HL-60/S4 treated with retinoic acid at 250 ng/mL for 4 days and 3 days (cell line): ENCODE data around the gene EIF2A.
"Not testable (repeated sequence)": the region's sequence is repeated elsewhere in the genome, so short reads cannot be mapped to it uniquely, and the experiment has no call there.

ENCODE experiments used
- in situ Hi-C: fragments of 300-500 bp; cut with MboI; formaldehyde crosslinking; loops from 2 replicates; pipeline ENCODE4 v1.7.0; 2022; ENCODE audit warnings: low sequenced_read_pairs

EIF2A gene

DNA sequence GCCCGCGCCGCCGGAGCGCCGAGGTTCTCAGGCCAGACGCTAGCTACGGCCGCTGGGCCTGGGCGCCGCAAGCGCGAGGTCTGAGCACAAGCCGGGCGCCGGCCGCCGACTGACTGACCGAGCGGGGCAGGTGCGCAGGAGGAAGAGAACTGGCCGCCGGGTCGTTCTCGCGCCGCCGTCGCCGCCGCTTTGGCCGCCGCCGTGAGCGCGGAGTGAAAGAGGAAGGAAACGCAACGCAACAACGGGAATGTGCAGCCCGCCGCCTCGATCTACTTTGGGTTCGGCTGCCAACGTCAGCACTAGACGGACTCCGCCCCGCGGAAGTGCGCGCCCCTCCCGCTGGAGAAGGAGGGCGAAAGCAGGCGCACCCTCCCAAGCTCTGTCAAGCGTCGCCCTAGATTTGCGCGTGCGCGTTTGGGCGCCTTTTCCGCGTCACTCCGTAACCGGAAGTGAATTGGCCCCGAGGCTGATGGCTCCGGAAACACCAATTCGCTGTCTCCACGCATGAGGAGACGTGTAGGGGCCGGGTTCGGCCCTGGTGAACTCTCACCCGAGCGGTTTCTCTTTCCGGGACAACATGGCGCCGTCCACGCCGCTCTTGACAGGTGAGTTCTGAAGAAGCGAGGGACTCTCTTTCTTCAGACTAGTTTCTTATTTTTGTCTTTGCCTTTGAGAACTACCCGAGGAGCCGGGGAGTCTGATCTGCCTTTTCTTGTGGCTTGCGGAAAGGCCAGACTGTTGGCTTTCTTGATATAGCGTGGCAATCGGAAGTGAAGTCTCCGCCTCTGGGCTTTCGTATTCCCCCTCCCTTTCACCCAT is at the start of gene EIF2A, which contains the start of gene SERP1:
EIF2A (plus strand) TSS at position 562 of the 819 bp plus-strand sequence; CDS start at position 578, 16 bp downstream.
SERP1 (minus strand) TSS at position 271 of the 819 bp plus-strand sequence. CDS start 361 bp downstream, outside the sequence.
- in situ Hi-C loops = loop anchor here (25.0 kb wide), 2 partner anchors 316 to 616 kb away; no protein-coding TSS in a partner anchor

- in situ Hi-C loops = loop anchor here (25.0 kb wide), 1 partner anchor 261 kb away; no protein-coding TSS in a partner anchor
Observed at GRCh38 chr3:150497956-150498355, 48.6 kb upstream of the EIF2A start.

- in situ Hi-C loops = not testable (repeated sequence)
Observed at GRCh38 chr3:150500960-150501359, 45.6 kb upstream of the EIF2A start.

DNA sequence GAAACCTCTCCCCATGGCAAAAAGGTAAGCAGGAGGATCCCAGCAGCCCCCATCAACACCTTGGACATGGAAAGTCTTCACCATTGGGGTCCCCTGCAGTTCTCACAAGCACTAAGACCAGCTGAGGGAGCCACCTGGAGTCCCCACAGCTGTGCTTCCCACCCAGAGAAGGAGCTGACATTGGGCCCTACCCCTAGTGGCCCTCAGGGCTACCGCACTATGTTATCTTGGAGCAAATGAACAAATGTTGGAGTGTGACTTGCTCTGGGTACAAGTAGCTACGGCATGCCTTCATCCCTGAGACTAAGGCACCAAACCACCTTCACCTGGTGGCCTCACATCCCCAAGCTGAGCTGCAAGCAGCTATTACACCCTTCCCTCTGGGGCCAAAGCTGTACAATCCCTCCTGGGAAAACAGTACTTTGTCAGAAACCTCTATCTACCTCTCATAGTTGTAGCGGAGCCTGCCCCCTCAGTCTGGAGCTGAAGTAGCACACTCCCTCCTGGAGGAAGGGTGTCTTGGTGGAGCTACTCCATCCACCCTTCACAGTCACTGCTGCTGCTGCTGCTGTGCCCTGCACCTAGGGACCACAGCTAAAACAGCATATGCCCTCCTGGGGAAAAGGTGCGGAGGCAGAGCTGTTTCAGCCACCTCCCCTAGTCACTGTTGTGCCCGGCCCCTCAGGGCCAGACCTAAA is 43.0 kb upstream of the EIF2A start:
- in situ Hi-C loops = no loop called here

GRCh38 chr3:150504483-150504882 is 42.1 kb upstream of the EIF2A start:
- in situ Hi-C loops = no loop called here

DNA sequence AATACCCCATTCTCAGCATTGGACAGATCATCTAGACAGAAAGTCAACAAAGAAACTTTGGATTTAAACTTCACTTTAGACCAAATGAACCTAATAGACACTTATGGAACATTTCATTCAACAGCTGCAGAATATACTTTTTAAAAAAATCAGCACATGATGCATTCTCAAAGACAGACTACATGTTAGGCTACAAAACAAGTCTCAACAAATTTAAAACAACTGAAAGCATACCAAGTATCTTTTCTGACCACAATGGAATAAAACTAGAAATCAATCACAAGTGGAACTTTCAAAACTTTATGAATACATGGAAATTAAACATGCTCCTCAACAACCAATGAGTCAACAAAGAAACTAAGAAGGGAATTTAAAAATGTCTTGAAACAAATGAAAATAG is 38.2 kb upstream of the EIF2A start:
- in situ Hi-C loops = no loop called here

DNA sequence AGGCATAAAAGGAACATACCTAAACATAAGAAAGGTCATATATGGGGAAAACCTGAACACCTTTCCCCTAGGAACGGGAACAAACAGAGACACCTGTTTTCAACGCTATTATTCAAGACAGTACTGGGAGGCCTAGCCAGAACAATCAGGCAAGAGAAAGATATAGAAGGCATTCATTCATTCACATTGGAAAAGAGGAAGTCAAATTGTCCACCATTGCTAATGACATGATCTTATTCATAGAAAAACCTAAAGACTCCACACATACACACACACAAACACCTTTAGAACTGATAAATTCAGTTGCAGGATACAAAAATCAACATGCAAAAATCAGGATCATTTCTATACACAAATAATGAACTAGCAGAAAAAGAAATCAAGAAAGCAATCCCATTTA is 36.8 kb upstream of the EIF2A start:
- in situ Hi-C loops = no loop called here

- in situ Hi-C loops = no loop called here
Observed at GRCh38 chr3:150511122-150511821, 35.3 kb upstream of the EIF2A start.

DNA sequence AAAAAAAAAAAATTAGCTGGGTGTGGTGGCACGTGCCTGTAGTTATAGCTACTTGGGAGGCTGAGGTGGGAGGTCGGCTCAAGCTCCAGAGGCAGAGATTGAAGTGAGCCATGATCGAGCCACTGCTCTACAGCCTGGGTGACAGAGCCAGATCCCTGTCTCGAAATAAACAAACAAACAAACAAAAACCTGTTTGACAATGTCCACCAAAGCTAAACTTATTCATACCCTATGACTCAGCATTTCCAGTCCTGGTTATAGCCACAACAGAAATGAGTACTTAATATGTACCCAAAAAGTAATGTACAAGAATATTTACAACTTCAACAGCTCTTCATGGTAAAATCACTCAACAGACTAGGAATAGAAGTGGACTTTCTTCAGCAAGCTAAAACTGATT is 31.4 kb upstream of the EIF2A start:
- in situ Hi-C loops = no loop called here

DNA sequence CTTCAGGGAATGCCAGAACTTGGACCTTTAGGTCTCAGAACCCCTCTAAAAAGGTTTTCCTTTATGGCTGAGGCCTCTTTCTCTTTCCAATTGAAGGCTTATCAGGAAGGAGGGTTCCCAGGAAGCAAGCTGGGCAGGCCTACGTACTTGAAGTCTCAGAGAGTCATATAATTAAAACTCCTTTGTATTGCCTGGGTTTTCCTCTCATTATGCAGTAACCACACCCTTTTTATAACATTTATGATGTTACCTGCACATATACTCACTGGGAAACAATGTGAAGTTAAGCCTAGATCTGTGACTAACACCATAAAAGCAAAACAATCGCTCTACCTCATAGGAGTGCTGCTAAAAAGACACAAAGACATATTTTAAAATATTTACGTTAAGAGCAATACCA is 27.6 kb upstream of the EIF2A start:
- in situ Hi-C loops = no loop called here

GRCh38 chr3:150520408-150520807 is 26.2 kb upstream of the EIF2A start:
- in situ Hi-C loops = no loop called here

DNA sequence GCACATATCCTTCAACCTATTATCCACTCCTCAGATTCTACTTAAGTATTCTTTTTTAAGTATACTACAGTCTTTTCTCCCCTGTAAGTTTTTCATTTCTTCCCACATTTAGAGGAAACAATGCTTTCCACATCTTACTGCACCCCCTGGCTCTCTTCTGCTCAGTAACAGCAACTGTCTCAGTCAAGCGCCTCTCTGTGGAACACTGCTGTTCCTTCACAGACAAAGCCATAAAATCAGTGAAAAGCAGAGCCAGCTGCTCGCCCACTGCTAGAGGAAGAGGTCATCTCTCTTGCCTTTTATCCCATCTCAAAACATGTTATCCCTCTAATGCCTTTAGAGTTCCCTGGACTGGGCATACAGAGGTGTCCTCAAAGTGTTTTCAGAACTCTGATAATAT is 25.1 kb upstream of the EIF2A start:
- in situ Hi-C loops = no loop called here

DNA sequence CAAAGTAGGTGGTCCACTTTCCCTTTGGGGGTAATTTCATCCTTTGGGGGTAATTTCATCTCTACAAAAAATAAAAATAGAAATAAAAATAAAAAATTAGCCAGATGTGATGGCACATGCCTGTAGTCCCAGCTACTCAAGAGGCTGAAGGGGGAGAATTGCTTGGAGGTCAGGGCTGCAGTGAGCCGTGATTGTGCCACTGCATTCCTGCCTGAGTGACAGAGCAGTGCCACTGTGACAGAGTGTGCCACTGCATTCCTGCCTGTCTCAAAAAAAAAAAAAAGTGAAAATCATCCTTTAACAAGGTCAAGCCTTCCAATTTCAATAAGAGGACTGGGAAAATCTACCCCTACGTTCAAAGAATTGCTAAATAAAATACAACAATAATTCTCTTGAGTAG is 23.0 kb upstream of the EIF2A start:
- in situ Hi-C loops = no loop called here

DNA sequence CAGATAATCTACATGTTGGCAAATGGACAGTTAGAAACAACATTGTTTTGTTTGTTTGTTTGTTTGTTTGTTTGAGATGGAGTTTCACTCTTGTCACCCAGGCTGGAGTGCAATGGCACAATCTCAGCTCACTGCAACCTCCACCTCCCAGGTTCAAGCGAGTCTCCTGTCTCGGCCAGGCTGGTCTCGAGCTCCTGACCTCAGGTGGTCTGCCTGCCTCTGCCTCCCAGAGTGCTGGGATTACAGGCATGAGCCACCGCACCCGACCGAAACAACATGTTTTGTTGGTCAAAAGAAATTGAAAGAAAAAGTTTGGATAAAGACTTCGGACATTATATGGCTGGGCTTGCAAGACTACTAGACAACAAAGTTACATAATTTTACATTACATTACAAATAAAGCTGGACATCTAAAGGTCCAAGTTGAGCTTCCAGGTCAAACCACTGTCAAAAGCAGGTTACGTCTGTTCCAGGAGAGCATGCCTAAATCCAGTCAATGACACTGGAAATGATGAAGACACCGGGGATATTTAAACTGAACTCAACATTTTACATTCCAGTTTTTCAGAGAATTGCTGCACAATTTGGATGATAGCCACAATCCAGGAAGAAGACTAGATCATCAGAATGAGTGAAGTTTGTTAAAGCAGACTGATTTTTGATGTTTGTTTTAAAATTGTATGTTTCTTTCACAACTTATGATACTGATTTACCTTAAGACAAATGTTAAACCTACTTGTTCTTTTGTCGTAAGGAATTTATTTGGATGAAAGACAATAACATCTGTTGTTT is 18.9 kb upstream of the EIF2A start:
- in situ Hi-C loops = loop anchor here (25.0 kb wide), 2 partner anchors 335 to 635 kb away; no protein-coding TSS in a partner anchor

DNA sequence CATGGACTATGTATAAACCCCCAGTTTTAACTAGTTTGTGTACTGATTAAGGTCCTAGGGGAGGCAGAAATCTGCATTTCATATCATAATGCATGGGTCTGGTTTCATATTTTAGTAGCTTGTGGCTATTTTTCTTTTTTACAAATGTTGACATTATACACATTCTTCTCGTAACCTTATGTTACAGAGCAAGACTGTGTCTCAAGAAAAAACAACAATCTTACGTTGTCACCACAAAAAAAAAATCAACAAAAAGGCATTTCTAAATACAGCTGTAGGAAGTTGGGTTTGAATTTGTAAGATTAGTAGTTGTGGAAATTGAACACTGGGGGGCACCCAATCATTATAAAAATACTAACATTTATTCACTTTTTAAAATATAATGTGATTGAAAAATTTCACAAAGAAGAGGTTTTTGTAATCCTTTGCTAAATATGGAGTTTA is 18.2 kb upstream of the EIF2A start:
- in situ Hi-C loops = loop anchor here (25.0 kb wide), 2 partner anchors 334 to 634 kb away; no protein-coding TSS in a partner anchor

GRCh38 chr3:150531775-150532174 is 14.8 kb upstream of the EIF2A start:
- in situ Hi-C loops = loop anchor here (25.0 kb wide), 2 partner anchors 331 to 631 kb away; no protein-coding TSS in a partner anchor

GRCh38 chr3:150535204-150535603 is 11.4 kb upstream of the EIF2A start:
- in situ Hi-C loops = loop anchor here (25.0 kb wide), 2 partner anchors 327 to 627 kb away; no protein-coding TSS in a partner anchor

DNA sequence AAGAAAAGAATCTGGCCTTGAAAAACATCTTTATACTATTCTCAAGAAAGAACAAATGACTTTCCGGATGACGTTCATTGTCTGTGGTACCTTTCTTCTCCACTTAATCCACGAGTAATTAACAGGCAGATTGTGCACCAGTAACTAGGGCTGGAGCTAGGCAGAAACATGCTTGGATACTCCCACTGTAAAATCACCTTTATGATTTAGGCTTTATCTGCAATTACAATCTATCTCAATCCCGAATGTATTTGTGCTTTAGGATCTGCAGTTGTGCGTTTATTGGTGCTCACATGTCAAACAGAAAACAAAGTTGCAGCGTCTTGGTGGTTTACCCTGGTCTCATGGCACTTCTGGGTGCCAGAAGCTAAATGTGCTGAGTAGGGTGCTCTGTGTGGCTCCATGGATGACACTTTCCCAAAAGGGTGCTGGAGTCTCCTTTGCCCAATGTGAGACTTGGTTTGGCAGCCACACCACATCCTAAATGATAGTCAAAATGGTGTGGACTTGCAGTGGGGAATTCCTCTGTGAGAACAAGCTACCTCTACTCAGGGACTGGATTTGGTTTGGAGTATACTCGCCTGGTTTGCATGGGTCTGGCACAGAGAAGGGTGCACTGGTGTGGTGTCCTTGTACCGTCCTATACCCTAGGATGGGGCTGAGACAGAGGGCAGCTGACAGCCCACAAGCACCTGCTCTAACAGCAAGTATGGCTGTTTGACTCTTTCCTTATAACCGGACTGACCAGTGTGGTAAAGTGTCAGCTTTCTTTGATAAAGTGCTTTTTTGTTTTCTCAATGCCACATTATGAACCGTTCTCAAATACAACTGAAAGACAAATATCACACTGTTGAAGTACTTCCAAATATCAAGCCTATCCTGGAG is 8.0 kb upstream of the EIF2A start:
- in situ Hi-C loops = loop anchor here (25.0 kb wide), 2 partner anchors 324 to 624 kb away; no protein-coding TSS in a partner anchor

DNA sequence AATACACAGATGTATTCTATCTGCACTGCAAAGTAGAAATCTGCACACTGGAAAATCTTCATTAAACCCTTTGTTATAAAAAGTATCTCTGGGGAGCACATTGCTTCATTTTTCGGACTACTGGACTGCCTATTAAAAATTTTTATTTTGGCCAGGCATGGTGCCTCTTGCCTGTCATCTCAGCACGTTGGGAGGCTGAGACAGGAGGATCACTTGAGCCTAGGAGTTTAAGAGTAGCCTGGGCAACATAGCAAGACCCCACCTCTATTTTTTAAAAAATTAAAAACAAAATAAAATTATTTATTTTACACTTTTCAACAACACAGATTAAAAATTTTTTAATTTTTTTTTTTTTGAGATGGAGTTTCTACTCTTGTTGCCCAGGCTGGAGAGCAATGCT is 6.3 kb upstream of the EIF2A start:
- in situ Hi-C loops = loop anchor here (25.0 kb wide), 2 partner anchors 322 to 622 kb away; no protein-coding TSS in a partner anchor
